Esophagus muscularis mucosa (tissue), 4 donors: Measurements from ENCODE around the gene SELENOO. TPM values are rescaled to one million over a fixed set of nuclear protein-coding genes. Genes with fewer than 3 reads are reported as not detected.

ENCODE experiments used
- DNase-seq: peaks from one replicate; pipeline ENCODE4 v3.0.0-alpha.2; 2017; ENCODE audit errors: extremely low spot score
- H3K27ac ChIP-seq, 4 donors: fragments of 200-600 bp; sonication (generic); replicated peaks in 1 of 4; 1 replicate in 3 of 4; 2 replicates in 1 of 4; pipeline ENCODE4 v1.5.1; 2016 to 2019; ENCODE audit warnings: mild to moderate bottlenecking in 1 of 4
- H3K27me3 ChIP-seq, 4 donors: fragments of 200-600 bp; sonication (generic); one replicate each; pipeline versions ENCODE4 v1.5.1 to v1.6.0; 2016 to 2019
- H3K36me3 ChIP-seq, 4 donors: fragments of 200-600 bp; sonication (generic); one replicate each; pipeline ENCODE4 v1.5.1; 2016 to 2019
- H3K4me1 ChIP-seq, 4 donors: fragments of 200-600 bp; sonication (generic); one replicate each; pipeline ENCODE4 v1.5.1; 2016 to 2019
- H3K4me3 ChIP-seq, 4 donors: fragments of 200-600 bp; sonication (generic); 1 replicate in 2 of 4; 2 replicates in 2 of 4; pipeline ENCODE4 v1.5.1; 2016 to 2019; ENCODE audit warnings: mild to moderate bottlenecking in 4 of 4, moderate library complexity in 1 of 4
- H3K9me3 ChIP-seq, 4 donors: fragments of 200-600 bp; sonication (generic); 1 replicate in 3 of 4; 2 replicates in 1 of 4; pipeline ENCODE4 v1.5.1; 2016 to 2019
- EP300 ChIP-seq: sonication (generic); formaldehyde crosslinking; IDR thresholded peaks from one replicate; pipeline ENCODE4 v1.6.1; 2017; ENCODE audit warnings: antibody characterized with exemption
- POLR2A ChIP-seq: fragments of 450-650 bp; IDR thresholded peaks from one replicate; pipeline ENCODE4 v1.6.1; 2017; ENCODE audit warnings: antibody characterized with exemption, moderate library complexity, mild to moderate bottlenecking, low read depth
- POLR2AphosphoS5 ChIP-seq, 2 donors: sonication (generic); formaldehyde crosslinking; IDR thresholded peaks; one replicate each; pipeline ENCODE4 v1.6.1; 2017; ENCODE audit warnings: antibody characterized with exemption in 2 of 2
- WGBS: methylation state at CpG from one replicate; pipeline ENCODE4 v1.1.5; 2018; 5-methylcytosine and 5-hydroxymethylcytosine counted together
- intact Hi-C: fragments of 100-400 bp; cut with DNase I; formaldehyde crosslinking; loops from one replicate; pipeline ENCODE4 v1.15.1; 2023
- total RNA-seq, 4 donors: library from RNA; depleted of rRNA; stranded (reverse); fragments of >200 nt; gene quantifications; one replicate each; pipeline versions ENCODE4 v1.1.0 to v1.2.1, GENCODE V29; 2016
- TF ChIP-seq, protein P1 (sequence below), 3 experiments: fragments of 200-600 bp in 2 of 3; fragments of 450-650 bp in 1 of 3; sonication (generic) in 2 of 3; IDR thresholded peaks; one replicate each; pipeline ENCODE4 v1.5.1; 2017 to 2019; ENCODE audit warnings: antibody characterized with exemption in 3 of 3, mild to moderate bottlenecking in 2 of 3, moderate library complexity in 1 of 3

Gene SELENOO
- total RNA-seq, 4 donors from 2014 or later, result 22.4 to 41.0 (median 23.0) TPM

DNA sequence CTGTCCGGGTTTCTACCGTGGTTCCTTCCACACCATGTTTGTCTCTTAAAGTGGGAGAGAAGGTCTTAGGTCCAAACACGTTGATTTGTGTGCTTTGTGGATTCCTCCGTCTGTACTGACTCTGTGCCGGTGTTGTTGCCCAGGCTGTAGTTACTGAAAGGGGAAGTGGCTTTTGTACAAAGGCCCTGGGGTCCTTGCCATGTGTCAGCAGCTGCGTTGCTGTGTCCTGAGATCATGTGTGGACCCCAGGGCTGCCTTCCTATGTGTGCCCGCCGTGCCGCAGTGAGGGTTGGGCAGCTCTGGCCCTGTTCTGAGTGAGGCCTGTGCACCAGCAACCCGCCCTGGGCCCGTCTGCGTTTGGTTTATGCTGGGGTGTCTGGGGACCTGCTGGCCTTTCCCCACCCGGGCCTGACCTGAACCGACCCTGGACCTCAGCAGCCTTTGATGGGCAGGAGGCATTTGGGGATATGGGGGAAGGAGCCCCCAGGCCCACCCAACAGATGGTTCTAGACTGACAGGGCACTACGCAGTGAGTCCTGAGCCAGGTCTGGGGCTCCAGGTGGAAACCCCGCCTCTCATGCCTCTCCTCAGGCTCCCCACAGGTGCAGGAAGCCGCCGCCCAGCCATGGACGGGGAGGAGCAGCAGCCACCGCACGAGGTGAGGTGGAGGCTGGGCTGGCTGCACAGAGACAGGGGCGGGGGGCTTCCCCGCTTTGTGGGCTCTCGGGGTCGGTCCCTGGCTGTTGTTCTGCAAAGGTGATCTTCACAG, 8.2 kb upstream of the SELENOO start:
- peak overlapping the region in 1 of 4 donors; percentile 3 for H3K27ac ChIP-seq
- peaks cover 27 to 49% (median 37%) of the 10 kb centered on the region in 4 donors for H3K4me1 ChIP-seq
- WGBS, result 86% methylated on average over 14 of the region's 25 CpGs
- no peaks in the 10 kb centered on the region for H3K9me3 ChIP-seq
- intact Hi-C loops, result no loop called here
- no peak for TF ChIP-seq EP300
- no peak for TF ChIP-seq POLR2A
- TF ChIP-seq, protein P1, sequence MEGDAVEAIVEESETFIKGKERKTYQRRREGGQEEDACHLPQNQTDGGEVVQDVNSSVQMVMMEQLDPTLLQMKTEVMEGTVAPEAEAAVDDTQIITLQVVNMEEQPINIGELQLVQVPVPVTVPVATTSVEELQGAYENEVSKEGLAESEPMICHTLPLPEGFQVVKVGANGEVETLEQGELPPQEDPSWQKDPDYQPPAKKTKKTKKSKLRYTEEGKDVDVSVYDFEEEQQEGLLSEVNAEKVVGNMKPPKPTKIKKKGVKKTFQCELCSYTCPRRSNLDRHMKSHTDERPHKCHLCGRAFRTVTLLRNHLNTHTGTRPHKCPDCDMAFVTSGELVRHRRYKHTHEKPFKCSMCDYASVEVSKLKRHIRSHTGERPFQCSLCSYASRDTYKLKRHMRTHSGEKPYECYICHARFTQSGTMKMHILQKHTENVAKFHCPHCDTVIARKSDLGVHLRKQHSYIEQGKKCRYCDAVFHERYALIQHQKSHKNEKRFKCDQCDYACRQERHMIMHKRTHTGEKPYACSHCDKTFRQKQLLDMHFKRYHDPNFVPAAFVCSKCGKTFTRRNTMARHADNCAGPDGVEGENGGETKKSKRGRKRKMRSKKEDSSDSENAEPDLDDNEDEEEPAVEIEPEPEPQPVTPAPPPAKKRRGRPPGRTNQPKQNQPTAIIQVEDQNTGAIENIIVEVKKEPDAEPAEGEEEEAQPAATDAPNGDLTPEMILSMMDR (IDR thresholded peaks at IDR 0.05), result no peak
- TF ChIP-seq POLR2AphosphoS5 (IDR thresholded peaks at IDR 0.05), result no peak
- H3K36me3 ChIP-seq, result peaks cover 5 to 48% (median 45%) of the 10 kb centered on the region in 4 donors
- H3K4me3 ChIP-seq, result no peak overlapping the region
- DNase-seq, result no peak
- no peaks in the 10 kb centered on the region for H3K27me3 ChIP-seq

DNA sequence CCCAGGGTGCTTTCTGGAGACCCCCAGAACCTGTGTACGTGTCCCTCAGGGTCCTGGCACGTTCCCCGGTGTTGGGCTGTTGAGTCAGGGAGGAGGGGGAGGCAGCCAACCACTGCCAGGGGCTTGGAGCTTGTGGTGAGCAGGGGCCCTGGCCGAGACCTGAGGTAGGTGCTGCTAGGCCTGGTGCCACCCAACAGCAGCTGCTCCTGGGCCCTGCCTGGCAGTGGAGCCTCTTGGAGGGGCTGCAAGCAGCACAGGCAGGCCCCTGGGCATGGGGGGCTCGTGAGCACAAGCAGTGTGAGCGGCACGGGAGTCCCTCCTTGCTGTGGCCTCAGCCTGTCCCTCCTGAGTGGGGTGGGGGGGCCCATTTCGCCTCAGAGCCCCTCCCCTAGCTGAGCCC, 7.2 kb upstream of the SELENOO start:
- Histone ChIP-seq H3K36me3 (peaks cover 5 to 58% (median 55%) of the 10 kb centered on the region in 4 donors), H3K27me3 (no peaks in the 10 kb centered on the region)
- intact Hi-C loops, result no loop called here

DNA sequence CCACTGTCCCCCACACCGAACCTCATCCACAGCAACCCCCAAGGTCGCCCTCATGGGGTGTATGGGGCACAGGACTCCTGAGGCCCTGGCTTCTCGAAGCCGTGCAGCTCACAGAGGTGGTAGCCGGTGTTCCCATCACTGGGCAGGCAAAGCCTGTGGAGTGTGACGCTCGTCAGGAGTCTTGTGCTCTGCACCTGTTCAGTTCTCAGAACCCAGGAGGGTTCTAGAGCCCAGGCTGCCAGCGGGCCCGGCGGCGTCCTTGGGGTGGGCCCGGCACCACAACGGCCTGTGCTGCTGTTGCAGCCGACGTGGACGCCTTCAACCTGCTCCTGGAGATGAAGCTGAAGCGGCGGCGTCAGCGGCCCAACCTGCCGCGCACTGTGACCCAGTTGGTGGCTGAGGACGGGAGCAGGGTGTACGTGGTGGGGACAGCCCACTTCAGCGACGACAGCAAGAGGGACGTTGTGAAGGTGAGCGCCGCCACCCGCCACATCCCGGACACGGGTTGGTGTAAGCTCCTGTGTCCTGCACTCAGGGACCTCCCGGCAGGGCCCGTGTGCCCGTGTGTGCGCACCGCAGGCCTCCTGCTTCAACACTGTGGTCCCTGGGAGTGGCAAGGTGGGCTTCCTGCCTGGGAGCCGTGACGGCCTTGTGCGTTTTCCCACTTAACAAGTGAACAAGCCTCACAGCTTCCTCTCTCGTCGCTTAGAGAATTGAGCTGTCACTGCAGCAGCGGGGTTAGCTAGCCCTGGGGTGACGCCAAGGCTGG, 6.6 kb upstream of the SELENOO start:
- intact Hi-C loops, result no loop called here
- no peaks in the 10 kb centered on the region for H3K27me3 ChIP-seq
- peaks cover 5 to 64% (median 59%) of the 10 kb centered on the region in 4 donors for H3K36me3 ChIP-seq
- H3K4me1 ChIP-seq, result peaks cover 18 to 37% (median 27%) of the 10 kb centered on the region in 4 donors
- 90% methylated on average over 43 of the region's 44 CpGs for WGBS
- no peak overlapping the region for H3K4me3 ChIP-seq
- no peaks in the 10 kb centered on the region for H3K9me3 ChIP-seq
- no peak overlapping the region for H3K27ac ChIP-seq
- TF ChIP-seq POLR2A (no peak), POLR2AphosphoS5 (IDR thresholded peaks at IDR 0.05) (no peak), EP300 (no peak)
- TF ChIP-seq, protein P1 (IDR thresholded peaks at IDR 0.05), result no peak
- DNase-seq, result no peak

More for the DNA sequence above, 7.2 kb upstream of the SELENOO start:
- H3K4me1 ChIP-seq, result peaks cover 24 to 41% (median 32%) of the 10 kb centered on the region in 4 donors
- no peak overlapping the region for H3K4me3 ChIP-seq
- H3K27ac ChIP-seq, result no peak overlapping the region
- no peak for DNase-seq
- 80% methylated on average over 1 of the region's 8 CpGs for WGBS
- H3K9me3 ChIP-seq, result no peaks in the 10 kb centered on the region
- TF ChIP-seq EP300 (no peak), POLR2AphosphoS5 (IDR thresholded peaks at IDR 0.05) (no peak), POLR2A (no peak)
- TF ChIP-seq, protein P1 (IDR thresholded peaks at IDR 0.05), result no peak

DNA sequence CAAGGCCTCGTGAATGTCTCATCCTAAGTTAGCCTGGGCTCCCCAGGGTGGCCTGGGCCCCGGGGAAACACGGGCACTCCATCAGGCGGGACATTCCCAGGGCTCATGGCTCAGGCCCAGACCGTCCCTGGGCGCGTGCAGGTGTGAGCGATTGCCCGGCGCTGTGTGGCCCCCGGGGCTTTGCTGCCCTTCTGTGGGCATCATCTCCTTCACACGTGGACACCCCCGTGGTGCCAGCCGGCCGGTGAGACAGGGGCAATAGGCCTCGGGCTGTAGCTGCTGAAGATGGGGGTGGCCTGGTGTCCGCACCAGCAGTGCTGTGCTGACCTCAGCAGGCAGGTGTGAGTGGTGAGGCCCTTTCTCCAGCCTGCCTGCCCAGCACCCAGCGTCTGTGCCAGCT, 4.6 kb upstream of the SELENOO start:
- H3K4me3 ChIP-seq, result no peak overlapping the region
- H3K36me3 ChIP-seq, result peaks cover 5 to 66% (median 59%) of the 10 kb centered on the region in 4 donors
- TF ChIP-seq EP300, result no peak
- TF ChIP-seq, protein P1 (IDR thresholded peaks at IDR 0.05), result no peak
- TF ChIP-seq POLR2A, result no peak
- no peak for TF ChIP-seq POLR2AphosphoS5 (IDR thresholded peaks at IDR 0.05)
- 83% methylated on average over 2 of the region's 18 CpGs for WGBS
- no peaks in the 10 kb centered on the region for H3K9me3 ChIP-seq
- DNase-seq, result no peak
- H3K4me1 ChIP-seq, result peaks cover 11 to 30% (median 18%) of the 10 kb centered on the region in 4 donors
- no peak overlapping the region for H3K27ac ChIP-seq
- intact Hi-C loops, result no loop called here
- H3K27me3 ChIP-seq, result no peaks in the 10 kb centered on the region
